H1 (cell line): Measurements from ENCODE around the gene KIF2B. TPM values are rescaled to one million over a fixed set of nuclear protein-coding genes. Genes with fewer than 3 reads are reported as not detected.

Experiments
- CTCF ChIA-PET: fragments of 300-600 bp; sonication (Branson Sonifier 250); formaldehyde crosslinking; loops from one replicate; lab custom pipeline; 2021; ENCODE audit not compliant: partially characterized antibody; lab: Charles Lee
- POLR2A ChIA-PET: fragments of 300-600 bp; sonication (Branson Sonifier 250); formaldehyde crosslinking; loops from one replicate; lab custom pipeline; 2021; ENCODE audit warnings: inconsistent platforms; ENCODE audit not compliant: partially characterized antibody; lab: Charles Lee
- DNase-seq, 2 experiments: peaks; one replicate each; pipeline versions ENCODE4 v3.0.0 to v3.0.0-alpha.2; 2010 to 2022; ENCODE audit warnings: low spot score in 2 of 2, low read depth in 1 of 2, mixed read lengths in 1 of 2
- FAIRE-seq: peaks from 2 replicates; lab custom pipeline; 2011; peaks lifted over from hg19 to GRCh38; lab: Jason Lieb, UNC
- H2AFZ ChIP-seq: 2 replicates; pipeline ENCODE4 v1.8.1; 2012; ENCODE audit warnings: low read length, inconsistent platforms
- H2AK5ac ChIP-seq: 2 replicates; pipeline ENCODE4 v1.6.1; 2013; ENCODE audit warnings: low read depth, low read length
- H2BK120ac ChIP-seq: replicated peaks from 2 replicates; pipeline ENCODE3; 2013; ENCODE audit warnings: low read depth, low read length, inconsistent platforms
- H2BK12ac ChIP-seq: 2 replicates; pipeline ENCODE4 v1.6.1; 2013; ENCODE audit warnings: low read depth, low read length
- H2BK15ac ChIP-seq: 2 replicates; pipeline ENCODE4 v1.6.1; 2013; ENCODE audit warnings: low read length
- H2BK20ac ChIP-seq: 2 replicates; pipeline ENCODE4 v1.6.1; 2013; ENCODE audit warnings: low read length
- H2BK5ac ChIP-seq: 2 replicates; pipeline ENCODE4 v1.6.1; 2013; ENCODE audit warnings: low read depth, low read length
- H3K14ac ChIP-seq: 2 replicates; pipeline ENCODE4 v1.6.1; 2013; ENCODE audit warnings: inconsistent platforms; ENCODE audit not compliant: insufficient read length
- H3K18ac ChIP-seq: 2 replicates; pipeline ENCODE4 v1.6.1; 2013; ENCODE audit warnings: low read length; ENCODE audit errors: extremely low read depth
- H3K23ac ChIP-seq: 2 replicates; pipeline ENCODE4 v1.6.1; 2013; ENCODE audit warnings: inconsistent platforms; ENCODE audit not compliant: insufficient read length
- H3K23me2 ChIP-seq: 2 replicates; pipeline ENCODE4 v1.6.1; 2013; ENCODE audit warnings: low read depth, low read length
- H3K27ac ChIP-seq: 2 replicates; pipeline ENCODE4 v1.6.1; 2011; ENCODE audit warnings: low read depth, low read length, inconsistent platforms
- H3K27me3 ChIP-seq, 4 experiments: replicated peaks in 1 of 4; 1 replicate in 1 of 4; 2 replicates in 3 of 4; pipeline versions ENCODE4 v1.6.1 to v1.8.1; 2011 to 2013; ENCODE audit warnings: low read length in 3 of 4, mild to moderate bottlenecking in 3 of 4, inconsistent platforms in 2 of 4, mixed read lengths in 2 of 4, moderate library complexity in 1 of 4; ENCODE audit not compliant: control insufficient read depth in 3 of 4, insufficient read depth in 3 of 4; ENCODE audit errors: extremely low read depth in 1 of 4
- H3K36me3 ChIP-seq, 4 experiments: 2 replicates each; pipeline versions ENCODE4 v1.6.1 to v1.8.1; 2011 to 2013; ENCODE audit warnings: mild to moderate bottlenecking in 4 of 4, low read length in 3 of 4, moderate library complexity in 2 of 4, control low read depth in 1 of 4, inconsistent platforms in 1 of 4; ENCODE audit not compliant: insufficient read depth in 4 of 4, control insufficient read depth in 2 of 4
- H3K4ac ChIP-seq: replicated peaks from 2 replicates; pipeline ENCODE3; 2013; ENCODE audit warnings: low read length, low read depth, mixed read lengths, inconsistent platforms; ENCODE audit not compliant: insufficient read length
- H3K4me1 ChIP-seq, 4 experiments: replicated peaks in 1 of 4; 1 replicate in 1 of 4; 2 replicates in 3 of 4; pipeline versions ENCODE4 v1.6.1 to v1.8.1; 2011 to 2013; ENCODE audit warnings: low read length in 3 of 4, inconsistent platforms in 2 of 4, mixed read lengths in 1 of 4; ENCODE audit not compliant: insufficient read depth in 4 of 4, control insufficient read depth in 3 of 4
- H3K4me2 ChIP-seq, 2 experiments: 2 replicates each; pipeline versions ENCODE4 v1.6.1 to v1.8.1; 2011 to 2013; ENCODE audit warnings: low read depth in 2 of 2, low read length in 2 of 2, control low read depth in 1 of 2, inconsistent platforms in 1 of 2, mild to moderate bottlenecking in 1 of 2; ENCODE audit not compliant: insufficient read depth in 1 of 2
- H3K4me3 ChIP-seq, 4 experiments: fragments of 200-600, 300-600 bp in 1 of 4; sonication (generic), shearing (Covaris generic), sonication (Bioruptor Twin) in 1 of 4; 2 replicates each; pipeline versions ENCODE4 v1.5.1 to v1.8.1; 2011 to 2016; ENCODE audit warnings: low read length in 4 of 4, low read depth in 3 of 4, control low read depth in 2 of 4, inconsistent platforms in 2 of 4, mild to moderate bottlenecking in 2 of 4, mixed read lengths in 1 of 4, moderate library complexity in 1 of 4; ENCODE audit not compliant: insufficient read depth in 2 of 4; ENCODE audit errors: extremely low read depth in 1 of 4
- H3K56ac ChIP-seq: replicated peaks from 2 replicates; pipeline ENCODE3; 2013; ENCODE audit warnings: low read depth, mild to moderate bottlenecking, mixed read lengths, low read length, inconsistent platforms; ENCODE audit not compliant: insufficient read length
- H3K79me1 ChIP-seq: 2 replicates; pipeline ENCODE4 v1.6.1; 2013; ENCODE audit warnings: low read depth, low read length, control low read depth
- H3K79me2 ChIP-seq, 2 experiments: 2 replicates each; pipeline versions ENCODE4 v1.6.1 to v1.8.1; 2012 to 2013; ENCODE audit warnings: low read length in 2 of 2, mild to moderate bottlenecking in 2 of 2, inconsistent platforms in 1 of 2; ENCODE audit not compliant: insufficient read depth in 2 of 2, control insufficient read depth in 1 of 2
- H3K9ac ChIP-seq, 4 experiments: replicated peaks in 1 of 4; 1 replicate in 1 of 4; 2 replicates in 3 of 4; pipeline versions ENCODE4 v1.6.1 to v1.8.1; 2011 to 2013; ENCODE audit warnings: low read depth in 3 of 4, low read length in 3 of 4, control low read depth in 2 of 4, mild to moderate bottlenecking in 2 of 4, moderate library complexity in 2 of 4, inconsistent platforms in 1 of 4; ENCODE audit errors: extremely low read depth in 1 of 4
- H3K9me3 ChIP-seq, 2 experiments: 2 replicates each; pipeline versions ENCODE4 v1.6.1 to v1.8.1; 2012 to 2013; ENCODE audit warnings: mild to moderate bottlenecking in 2 of 2, moderate library complexity in 2 of 2, control low read depth in 1 of 2, inconsistent platforms in 1 of 2, low read depth in 1 of 2, low read length in 1 of 2, mixed read lengths in 1 of 2; ENCODE audit not compliant: insufficient read depth in 2 of 2
- H4K20me1 ChIP-seq, 2 experiments: replicated peaks in 1 of 2; 2 replicates each; pipeline versions ENCODE3 to v1.8.1; 2011 to 2013; ENCODE audit warnings: inconsistent platforms in 2 of 2, low read length in 2 of 2, mild to moderate bottlenecking in 1 of 2; ENCODE audit not compliant: insufficient read depth in 2 of 2, control insufficient read depth in 1 of 2
- H4K5ac ChIP-seq: 2 replicates; pipeline ENCODE4 v1.6.1; 2013; ENCODE audit warnings: low read length, low read depth, mixed read lengths, inconsistent platforms; ENCODE audit not compliant: insufficient read length
- H4K8ac ChIP-seq: 2 replicates; pipeline ENCODE4 v1.8.0; 2013; ENCODE audit warnings: mild to moderate bottlenecking, moderate library complexity, low read length, inconsistent platforms; ENCODE audit not compliant: insufficient read depth; ENCODE audit errors: extremely low read depth
- H4K91ac ChIP-seq: replicated peaks from 2 replicates; pipeline ENCODE3; 2013; ENCODE audit warnings: low read length, mixed read lengths, inconsistent platforms; ENCODE audit not compliant: insufficient read length
- ATF2 ChIP-seq: IDR thresholded peaks from 2 replicates; pipeline ENCODE4 v1.6.1; 2012; ENCODE audit warnings: low read length, inconsistent platforms
- CBX8 ChIP-seq: fragments of 300-800, 300-1000 bp; sonication (generic); IDR thresholded peaks from 2 replicates; pipeline ENCODE4 v1.7.1; 2016; ENCODE audit warnings: low read depth, low read length, borderline replicate concordance
- CTBP2 ChIP-seq: IDR thresholded peaks from 2 replicates; pipeline ENCODE4 v1.7.0; 2011; ENCODE audit warnings: borderline replicate concordance, mild to moderate bottlenecking, moderate library complexity, mixed read lengths, low read length; ENCODE audit not compliant: insufficient read depth, insufficient read length
- FOSL1 ChIP-seq: IDR thresholded peaks from 2 replicates; pipeline ENCODE4 v1.6.1; 2011; ENCODE audit warnings: mild to moderate bottlenecking, low read depth, low read length, moderate library complexity; ENCODE audit not compliant: insufficient read depth
- NRF1 ChIP-seq: IDR thresholded peaks from 2 replicates; pipeline ENCODE4 v1.6.1; 2011; ENCODE audit warnings: mild to moderate bottlenecking, low read depth, low read length, improper control_type of control experiment
- PHF8 ChIP-seq: fragments of 200-600 bp; sonication (generic); conservative IDR thresholded peaks from 2 replicates; pipeline ENCODE4 v1.7.1; 2012; ENCODE audit warnings: low read depth, mild to moderate bottlenecking, inconsistent platforms, low read length, moderate library complexity
- RFX5 ChIP-seq: IDR thresholded peaks from 2 replicates; pipeline ENCODE4 v1.6.1; 2011; ENCODE audit warnings: low read depth, low read length, improper control_type of control experiment, borderline replicate concordance
- WGBS, 2 experiments: shearing (Covaris generic) in 1 of 2; methylation state at CpG; one replicate each; pipeline versions ENCODE4 v1.1.6 to v1.1.7; 2013 to 2015; ENCODE audit warnings: low lambda C conversion rate in 2 of 2, mixed read lengths in 2 of 2, inconsistent platforms in 1 of 2, low coverage in 1 of 2, missing lambda C conversion rate in 1 of 2; ENCODE audit not compliant: insufficient replicate concordance in 2 of 2, insufficient coverage in 1 of 2, insufficient read length in 1 of 2; ENCODE audit errors: extremely low coverage in 1 of 2, missing lambda C conversion rate in 1 of 2; 5-methylcytosine and 5-hydroxymethylcytosine counted together
- polyA plus RNA-seq, 7 experiments: library from polyadenylated mRNA; depleted of rRNA in 3 of 7; stranded (reverse) in 5 of 7; unstranded in 2 of 7; fragments of >200 nt in 5 of 7; fragments of 200-250 nt in 2 of 7; gene quantifications; 1 replicate in 5 of 7; 2 replicates in 1 of 7; 4 replicates in 1 of 7; pipeline versions ENCODE4 v1.2.1 to v1.2.3, GENCODE V29; 2011 to 2013; ENCODE audit warnings: missing spikeins in 2 of 7, mixed read lengths in 2 of 7
- total RNA-seq: library from RNA; stranded (reverse); fragmentation: NEBNext Ultra II Directional; extraction: Animal tissue kit (Norgen Biotek cat#: 25700); gene quantifications from 2 replicates; pipeline ENCODE4 v1.2.1, GENCODE V29; 2021

The KIF2B gene
- total and polyA plus RNA-seq, 2 of the 8 experiments (the other 6 are each of a cell fraction or from before 2014, with no cell fraction given) = not detected

- TF ChIP-seq CBX8 = no peak
- no peak for TF ChIP-seq FOSL1
- TF ChIP-seq NRF1 = no peak
- no peak for TF ChIP-seq ATF2
- no peak for TF ChIP-seq CTBP2
- TF ChIP-seq RFX5 = no peak
- no peak for TF ChIP-seq PHF8
- no peak overlapping the region for H4K5ac ChIP-seq
- no peak for FAIRE-seq
- no peak overlapping the region for H2AK5ac ChIP-seq
- H3K14ac ChIP-seq = no peak overlapping the region
- no peak overlapping the region for H3K4me3 ChIP-seq
- H2BK5ac ChIP-seq = no peak overlapping the region
- no peak overlapping the region for H3K9ac ChIP-seq
- no peak overlapping the region for H2AFZ ChIP-seq
- H3K9me3 ChIP-seq = peaks cover 9 to 10% of the 10 kb centered on the region in 2 experiments; a peak in 2 of 4 replicates
- H3K4me2 ChIP-seq = no peak overlapping the region
- no peak overlapping the region for H3K18ac ChIP-seq
- H3K4me1 ChIP-seq = no peaks in the 10 kb centered on the region
- H4K20me1 ChIP-seq = no peaks in the 10 kb centered on the region
- H2BK15ac ChIP-seq = no peak overlapping the region
- H3K27me3 ChIP-seq = no peaks in the 10 kb centered on the region
- no peak overlapping the region for H3K4ac ChIP-seq
- no peaks in the 10 kb centered on the region for H3K36me3 ChIP-seq
- CTCF ChIA-PET = no interaction called here
- no peak overlapping the region for H4K91ac ChIP-seq
- POLR2A ChIA-PET = no interaction called here
- no peaks in the 10 kb centered on the region for H3K79me1 ChIP-seq
- DNase-seq = no peak
- WGBS, 2 experiments = 95% methylated on average over 30 of the region's 32 CpGs; no CpG with 5 or more reads in 1 of the 2 experiments
- no peak overlapping the region for H3K27ac ChIP-seq
- H2BK12ac ChIP-seq = no peak overlapping the region
- no peak overlapping the region for H3K23ac ChIP-seq
- H4K8ac ChIP-seq = no peak overlapping the region
- H2BK20ac ChIP-seq = no peak overlapping the region
- H3K56ac ChIP-seq = no peak overlapping the region
- no peaks in the 10 kb centered on the region for H3K79me2 ChIP-seq
- H2BK120ac ChIP-seq = no peak overlapping the region
- no peaks in the 10 kb centered on the region for H3K23me2 ChIP-seq
Observed at GRCh38 chr17:53823341-53824050, 769 bp downstream of the KIF2B start.
